NCI-H2171 (cell line): ENCODE measurements around the gene C15orf39.
"Not testable (repeated sequence)": the region's sequence is repeated elsewhere in the genome, so short reads cannot be mapped to it uniquely, and the experiment has no call there.

Experiments
- DNase-seq: peaks from one replicate; lab custom pipeline; 2025; lab: John Stamatoyannopoulos, UW

The C15orf39 gene

DNA sequence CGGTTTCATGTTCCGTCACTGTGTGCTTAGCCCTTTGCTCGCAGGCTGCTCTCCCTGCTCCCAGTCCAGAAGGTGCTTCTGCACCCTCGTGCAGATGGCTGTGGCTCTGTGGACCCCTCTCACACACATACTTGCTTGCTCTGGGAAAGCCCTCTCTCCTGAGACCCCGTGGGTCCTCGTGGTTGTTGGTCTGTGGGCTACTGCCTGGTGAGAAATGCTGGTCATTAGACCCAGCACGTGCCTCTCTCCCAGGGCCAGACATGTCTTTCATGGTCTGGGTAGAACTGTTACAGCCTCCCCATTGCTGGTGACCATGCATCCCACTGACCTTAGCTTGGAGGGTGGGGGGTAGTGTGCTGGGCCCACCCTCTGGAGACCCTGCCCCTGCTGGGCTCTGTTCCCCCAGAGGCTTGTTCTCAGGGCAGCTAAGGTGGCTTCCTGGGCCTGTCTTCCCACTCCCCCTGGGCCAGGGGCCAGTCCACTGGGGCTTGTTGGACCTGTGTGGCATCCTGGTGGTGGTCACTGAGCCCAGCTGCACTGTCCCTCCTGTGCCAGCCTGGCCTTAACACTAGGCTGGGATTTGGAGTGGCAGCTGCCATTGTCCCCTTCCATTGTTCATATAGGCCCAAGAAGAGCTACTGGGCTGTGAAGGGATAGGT is 10.6 kb downstream of the C15orf39 start:
- no peak for DNase-seq

DNA sequence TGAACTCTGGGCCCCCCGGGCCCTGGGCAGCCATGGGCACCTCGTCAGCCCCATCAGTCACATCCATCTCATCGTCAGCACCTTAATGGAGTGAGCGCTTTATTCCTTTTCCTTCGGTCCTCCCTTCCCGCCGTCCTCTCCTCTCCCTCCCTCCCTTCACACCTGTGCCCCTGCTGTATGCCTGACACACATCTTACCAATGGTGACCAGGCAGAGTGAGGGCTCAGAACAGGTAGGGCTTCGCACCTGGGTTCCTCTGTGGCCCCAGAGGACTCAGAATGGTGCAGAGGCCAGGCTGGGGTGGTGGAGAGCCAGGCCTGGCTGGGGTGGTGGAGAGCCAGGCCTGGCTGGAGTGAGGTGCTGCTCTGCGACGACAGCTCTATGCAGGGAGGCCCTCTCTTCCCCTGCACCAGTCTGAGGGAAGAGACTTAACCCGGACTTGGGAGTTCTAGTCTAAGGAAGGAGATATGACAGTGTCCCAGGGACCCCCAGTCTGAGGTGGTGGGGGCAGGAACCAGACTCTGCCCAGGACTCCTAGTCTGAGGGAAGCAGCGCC is 11.6 kb downstream of the C15orf39 start:
- DNase-seq = no peak

DNA sequence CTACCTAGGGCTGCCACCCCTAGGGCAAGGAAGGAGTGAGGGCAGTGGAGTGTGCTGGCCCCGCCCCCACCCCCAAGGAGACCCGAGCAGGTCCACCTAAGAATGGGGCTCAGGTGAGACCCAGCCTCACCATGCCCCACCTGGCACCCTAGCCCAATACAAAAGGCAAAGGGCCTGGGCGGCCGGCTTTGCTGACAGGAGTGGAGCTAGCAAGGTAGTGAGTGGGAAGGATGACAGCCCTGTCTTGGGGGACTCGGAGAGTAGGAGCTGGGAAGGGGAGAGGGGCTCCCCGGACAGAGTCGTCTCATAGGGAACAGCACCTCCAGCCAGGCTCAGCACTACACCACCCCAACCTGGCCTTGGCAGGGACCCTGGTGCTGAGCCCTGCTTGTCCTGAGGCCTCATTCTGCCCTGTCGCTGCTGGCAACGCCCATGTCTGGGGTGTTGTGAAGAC is 12.1 kb downstream of the C15orf39 start:
- DNase-seq = no peak

DNA sequence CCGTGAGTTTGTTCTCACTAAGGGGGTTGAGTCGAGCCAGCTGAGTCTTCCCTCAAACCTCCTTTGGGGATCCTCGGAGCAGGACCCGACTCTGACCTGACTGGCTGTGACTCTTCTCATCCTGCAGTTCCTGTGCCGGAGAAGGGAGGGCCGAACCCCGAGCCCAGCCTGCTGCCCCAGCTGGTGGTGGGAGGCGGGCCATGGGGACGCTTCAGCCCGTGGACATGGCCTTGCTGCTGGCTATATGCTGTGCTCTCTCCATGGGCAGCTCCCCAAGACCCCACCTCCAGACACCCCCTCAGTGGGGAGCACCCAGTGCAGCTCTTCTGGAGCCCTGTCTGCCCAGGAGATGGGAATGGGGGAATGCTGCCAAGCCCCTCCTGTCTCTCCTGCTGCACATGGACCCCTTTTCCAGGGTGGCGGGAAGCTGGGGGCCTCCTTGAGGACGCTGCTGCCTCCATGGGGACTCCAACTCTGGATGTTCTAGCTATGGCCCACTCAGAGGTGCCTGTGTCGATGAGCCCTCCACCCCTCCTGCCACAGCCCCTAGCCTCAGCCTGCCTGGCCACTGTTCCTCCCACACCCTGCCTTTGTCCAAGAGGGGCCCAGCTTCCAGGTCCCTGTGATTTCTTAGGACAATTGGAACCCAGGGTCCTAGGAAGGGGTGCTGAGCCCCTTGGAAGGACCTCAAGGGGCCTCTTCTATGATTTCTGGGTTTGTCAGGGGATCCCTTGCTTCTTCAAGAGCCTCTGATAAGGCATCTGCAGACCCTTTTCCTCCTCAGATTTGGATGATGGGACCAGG is 12.8 kb downstream of the C15orf39 start:
- no peak for DNase-seq

DNA sequence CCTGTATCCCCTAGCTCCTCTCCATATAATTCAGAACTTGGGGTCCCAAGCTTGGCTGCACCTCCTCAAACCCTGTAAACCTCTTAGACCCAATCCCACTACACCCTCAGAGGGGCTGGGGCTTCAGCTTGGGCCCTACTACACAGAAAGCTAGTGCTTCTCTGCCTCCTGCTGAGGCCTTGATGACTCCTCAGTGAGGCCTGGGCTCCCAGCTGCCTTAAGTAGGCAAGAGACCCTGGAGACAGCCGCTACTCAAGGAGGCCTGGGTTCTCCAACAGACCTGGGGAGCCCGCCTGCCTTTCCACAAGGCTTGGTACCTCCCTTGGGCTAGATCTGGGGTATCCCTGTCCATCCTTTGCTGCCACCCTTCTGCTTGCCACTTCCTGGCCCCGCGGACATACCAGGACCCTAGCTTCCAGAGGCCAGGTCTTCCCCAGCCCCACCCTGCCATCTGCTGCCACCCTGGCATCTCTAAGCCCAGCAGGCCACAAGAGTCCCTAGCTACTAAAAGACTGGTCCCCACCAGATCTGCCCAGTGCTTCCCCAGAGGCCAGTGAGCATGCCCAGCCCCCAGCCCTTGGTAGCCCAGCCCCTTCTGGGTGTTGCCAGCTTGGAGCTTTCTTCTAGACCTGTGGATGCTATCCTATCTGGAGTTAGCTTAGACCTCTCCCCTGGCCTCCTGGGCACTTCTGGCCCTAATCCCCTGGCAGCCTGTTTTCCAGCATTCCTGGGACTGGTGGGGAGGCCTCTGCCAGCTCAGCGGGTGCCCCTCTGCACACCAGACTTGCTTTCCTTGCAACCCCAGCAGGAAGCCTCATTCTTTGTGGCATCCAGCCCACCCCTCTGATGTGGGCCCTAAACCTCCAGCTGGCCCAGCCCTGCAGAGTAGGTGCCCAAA is 13.7 kb downstream of the C15orf39 start:
- DNase-seq = no peak

DNA sequence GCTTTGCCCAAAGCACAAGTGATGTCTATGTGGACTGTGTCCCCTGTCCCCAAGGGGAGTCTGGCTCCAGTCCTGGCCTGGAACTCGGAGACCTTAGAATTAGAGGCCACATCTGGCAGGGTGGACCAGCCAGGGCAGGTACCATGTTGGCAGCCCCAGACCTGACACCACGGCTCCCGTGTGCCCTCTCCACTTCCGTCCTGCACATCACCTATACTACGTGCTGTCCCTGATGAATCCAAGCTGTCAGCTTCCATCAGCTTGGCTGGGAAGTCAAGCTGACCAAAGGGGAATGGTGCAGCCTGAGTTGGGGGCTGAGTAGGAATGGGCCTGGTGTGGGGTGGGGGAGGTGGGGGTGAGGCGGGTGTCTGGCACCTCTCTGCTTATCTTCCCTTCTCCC is 15.3 kb downstream of the C15orf39 start:
- DNase-seq = no peak

DNA sequence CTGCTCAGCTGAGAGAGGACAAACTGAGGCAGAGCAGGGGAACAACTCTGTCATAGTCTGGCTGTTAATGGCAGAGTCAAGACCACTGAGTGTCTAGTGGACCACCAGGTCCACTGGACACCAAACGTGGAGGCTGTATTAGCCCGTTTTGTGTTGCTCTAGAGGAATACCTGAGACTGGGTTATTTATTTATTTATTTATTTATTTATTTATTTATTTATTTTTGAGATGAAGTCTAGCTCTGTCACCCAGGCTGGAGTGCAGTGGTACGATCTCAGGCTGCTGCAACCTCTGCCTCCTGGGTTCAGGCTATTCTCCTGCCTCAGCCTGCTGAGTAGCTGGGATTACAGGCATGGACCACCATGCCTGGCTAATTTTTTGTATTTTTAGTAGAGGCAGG is 15.9 kb downstream of the C15orf39 start:
- DNase-seq = not testable (repeated sequence)

DNA sequence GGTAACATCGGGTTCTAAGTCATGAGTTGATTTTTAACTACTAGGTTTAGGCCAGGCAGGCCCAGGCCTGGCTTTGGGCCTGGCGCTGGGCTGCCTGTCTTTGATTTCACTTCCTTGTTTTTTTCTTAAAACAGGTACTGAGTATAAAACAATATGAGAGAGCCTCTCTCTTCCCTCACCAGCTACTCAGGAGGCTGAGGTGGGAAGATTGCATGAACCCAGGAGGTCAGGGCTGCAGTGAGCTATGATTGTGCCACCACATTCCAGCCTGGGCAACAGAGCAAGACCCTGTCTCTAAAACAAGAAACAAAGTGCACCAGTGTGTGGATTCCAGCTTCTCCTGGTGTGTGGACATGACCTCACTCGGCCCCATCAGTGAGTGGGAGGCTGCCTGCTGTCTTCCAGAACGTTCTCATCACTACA is 17.8 kb downstream of the C15orf39 start:
- DNase-seq = not testable (repeated sequence)

DNA sequence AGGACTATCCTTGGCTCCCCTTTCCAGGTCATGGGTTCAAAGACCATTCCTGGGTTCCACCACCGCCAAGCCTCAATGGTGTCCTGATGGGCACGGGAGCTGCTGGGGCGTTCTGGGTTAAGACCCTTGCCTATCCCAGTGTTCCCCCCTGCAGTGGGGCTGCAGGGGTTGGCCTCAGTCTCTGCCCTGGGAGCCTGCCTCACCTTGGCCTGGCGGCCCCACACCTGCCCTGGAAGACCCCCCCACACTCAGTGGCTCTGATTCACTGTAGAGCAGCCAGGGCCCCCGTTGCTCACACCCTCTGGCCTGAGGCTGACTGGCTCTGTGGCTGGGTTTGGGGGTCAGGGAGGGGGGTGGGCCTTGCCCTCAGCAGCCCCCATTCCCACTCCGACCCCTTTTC is 22.0 kb downstream of the C15orf39 start:
- no peak for DNase-seq

DNA sequence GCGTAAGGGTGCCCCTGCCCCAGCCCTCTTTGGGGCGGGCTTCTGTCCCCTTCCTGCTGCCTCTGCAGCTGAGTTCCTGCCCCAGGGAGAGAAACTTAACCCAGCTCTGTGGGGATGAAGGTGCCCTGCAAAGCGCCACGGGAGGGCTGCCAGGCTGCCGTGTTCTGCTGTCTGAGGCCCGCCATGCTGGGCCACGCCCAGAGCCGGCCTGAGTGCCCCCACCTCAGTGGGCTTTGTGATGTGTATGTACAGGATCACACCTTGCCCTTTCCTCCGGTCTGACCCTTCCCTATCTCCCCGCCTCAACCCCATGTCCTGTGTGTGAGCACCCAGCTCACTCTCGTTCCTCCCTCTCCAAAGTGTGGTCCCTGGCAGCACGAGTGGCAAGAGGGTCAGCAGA is 22.6 kb downstream of the C15orf39 start:
- no peak for DNase-seq

DNA sequence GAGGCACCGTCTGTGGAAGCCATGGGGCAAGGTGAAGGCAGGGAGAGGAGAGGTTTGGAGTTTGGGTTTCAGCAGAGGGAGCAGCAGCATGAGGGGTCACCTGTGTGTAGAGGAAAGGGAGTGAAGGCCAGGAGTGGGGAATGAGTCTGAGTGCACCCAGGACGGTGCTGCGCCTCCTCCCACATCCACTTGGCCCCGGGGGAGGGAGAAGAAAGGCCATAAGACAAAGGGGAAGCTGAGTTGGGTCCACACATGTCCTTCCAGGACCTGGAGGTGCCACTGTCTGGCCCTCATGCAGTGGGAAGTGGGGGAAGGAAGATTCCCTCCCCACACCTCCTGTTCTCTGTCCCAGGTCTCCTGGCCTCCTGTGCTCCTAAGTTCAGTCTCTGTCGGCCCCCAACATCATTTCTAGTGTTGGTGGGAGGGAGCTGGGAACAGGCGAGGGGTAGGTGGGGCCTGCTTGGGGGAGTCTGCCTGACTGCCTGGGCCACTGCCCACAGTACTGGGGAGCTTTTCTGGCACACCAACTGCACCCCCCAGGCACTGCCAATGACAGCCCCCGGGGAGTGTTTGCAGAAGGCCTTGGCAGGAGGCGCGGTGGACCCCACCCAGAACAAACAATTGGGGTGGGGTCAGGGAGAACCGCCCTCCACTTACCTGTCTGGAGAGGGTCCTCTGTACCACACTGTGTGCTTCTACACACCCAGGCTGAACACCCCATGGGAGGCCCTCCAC is 23.6 kb downstream of the C15orf39 start:
- not testable (repeated sequence) for DNase-seq

DNA sequence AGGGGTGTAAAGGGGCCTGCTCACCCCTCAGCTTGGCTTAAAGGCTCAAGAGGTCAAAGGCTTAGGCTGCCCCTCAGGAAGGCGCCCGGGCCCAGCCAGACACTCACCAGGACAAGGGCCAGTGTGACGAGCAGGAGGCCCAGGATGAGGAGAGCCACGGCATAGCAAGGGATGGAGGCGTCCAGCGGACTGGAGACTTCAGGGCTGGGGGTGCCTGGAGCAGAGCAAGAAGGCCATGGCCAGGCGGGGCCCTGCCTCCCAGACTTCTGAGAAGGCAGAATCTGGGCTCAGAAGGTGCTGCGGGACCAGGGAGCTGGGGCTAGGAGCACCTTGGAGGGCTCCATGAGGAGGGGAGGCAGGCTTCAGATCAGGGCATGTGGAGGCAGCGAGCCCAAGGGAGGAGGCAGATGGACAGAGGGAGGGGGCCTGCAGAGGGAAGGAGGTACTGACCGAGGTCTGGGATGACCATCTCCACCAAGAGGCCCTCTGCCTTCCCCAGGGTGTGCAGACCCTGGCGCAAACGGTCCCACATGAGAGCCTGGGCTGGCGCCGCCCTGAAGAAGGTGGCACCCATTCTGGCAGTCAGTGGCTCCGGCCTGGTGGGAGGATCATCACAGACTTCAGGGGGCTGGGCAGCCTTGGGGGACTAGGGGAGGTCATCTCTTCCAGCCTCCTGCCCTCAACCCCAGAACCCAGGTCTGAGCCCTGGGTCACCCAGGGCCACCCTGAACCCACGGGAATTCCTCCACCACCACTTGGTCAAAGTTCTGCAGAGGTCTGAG is 24.5 kb downstream of the C15orf39 start:
- no peak for DNase-seq

DNA sequence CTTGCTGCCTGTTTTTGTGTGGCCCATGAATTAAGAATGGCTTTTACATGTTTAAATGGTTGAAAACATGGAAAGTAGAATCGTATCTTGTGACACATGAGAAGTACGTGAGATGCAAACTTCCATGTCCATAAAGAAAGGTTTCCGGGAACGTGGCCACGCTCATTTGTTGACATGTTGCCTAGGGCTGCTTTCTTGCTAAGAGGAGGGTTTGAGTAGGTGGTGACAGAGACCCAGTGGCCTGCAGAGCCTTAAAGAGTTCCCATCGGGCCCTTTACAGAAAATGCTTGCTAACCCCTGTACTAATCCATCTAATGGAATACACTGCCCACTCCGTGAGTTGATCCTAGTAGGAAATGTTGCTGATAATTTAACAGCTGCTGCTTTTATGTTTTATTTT is 25.4 kb downstream of the C15orf39 start:
- DNase-seq = not testable (repeated sequence)

DNA sequence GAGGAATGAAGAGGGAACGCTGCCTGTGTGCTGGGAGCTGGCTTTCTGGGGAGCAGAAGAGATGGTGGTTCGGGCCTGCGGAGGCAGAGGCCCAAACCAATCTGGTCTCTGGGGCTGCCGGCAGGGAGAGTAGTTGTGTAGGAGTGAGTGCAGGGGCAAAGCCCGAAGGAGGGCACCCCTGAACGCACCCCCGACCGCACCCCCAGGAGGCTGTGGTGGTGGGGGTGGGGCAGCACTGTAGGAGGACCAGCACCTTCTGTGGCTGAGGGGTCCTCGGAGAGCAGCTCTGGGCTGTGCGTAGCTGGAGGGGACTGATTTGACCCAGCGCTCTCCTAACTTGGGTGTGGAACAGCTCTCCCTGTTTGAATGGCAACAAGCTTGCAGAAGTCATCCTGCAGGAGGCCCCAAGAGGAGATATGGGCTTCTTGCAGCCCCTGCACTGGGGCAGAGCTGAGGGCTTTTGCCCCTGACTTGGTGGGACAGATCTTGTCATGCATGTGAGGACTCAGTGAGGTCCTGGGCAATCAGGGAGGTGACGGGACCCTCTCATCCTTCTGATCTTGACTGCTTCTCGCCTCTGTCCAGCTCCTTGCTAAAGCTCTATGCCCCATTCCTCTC is 26.1 kb downstream of the C15orf39 start:
- DNase-seq = no peak

DNA sequence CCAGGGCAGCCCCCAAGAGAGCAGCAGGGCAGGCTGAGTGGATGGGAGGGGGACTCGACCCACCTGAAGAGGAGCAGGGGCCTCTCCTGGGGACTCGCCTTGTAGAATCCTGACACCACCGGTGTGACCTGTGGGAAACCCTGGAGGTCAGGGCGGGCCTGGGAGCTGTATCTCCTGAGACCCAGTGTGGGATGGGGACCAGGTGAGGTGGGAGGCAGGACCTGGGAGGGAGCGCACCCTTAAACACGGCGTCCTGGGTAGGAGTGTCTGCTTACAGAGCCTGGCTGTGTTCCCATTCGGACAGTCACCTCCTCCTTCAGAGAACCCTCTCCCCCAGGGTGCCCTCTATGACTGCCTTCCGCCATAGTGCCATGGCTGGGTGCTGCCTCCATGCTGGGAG is 27.1 kb downstream of the C15orf39 start:
- no peak for DNase-seq

DNA sequence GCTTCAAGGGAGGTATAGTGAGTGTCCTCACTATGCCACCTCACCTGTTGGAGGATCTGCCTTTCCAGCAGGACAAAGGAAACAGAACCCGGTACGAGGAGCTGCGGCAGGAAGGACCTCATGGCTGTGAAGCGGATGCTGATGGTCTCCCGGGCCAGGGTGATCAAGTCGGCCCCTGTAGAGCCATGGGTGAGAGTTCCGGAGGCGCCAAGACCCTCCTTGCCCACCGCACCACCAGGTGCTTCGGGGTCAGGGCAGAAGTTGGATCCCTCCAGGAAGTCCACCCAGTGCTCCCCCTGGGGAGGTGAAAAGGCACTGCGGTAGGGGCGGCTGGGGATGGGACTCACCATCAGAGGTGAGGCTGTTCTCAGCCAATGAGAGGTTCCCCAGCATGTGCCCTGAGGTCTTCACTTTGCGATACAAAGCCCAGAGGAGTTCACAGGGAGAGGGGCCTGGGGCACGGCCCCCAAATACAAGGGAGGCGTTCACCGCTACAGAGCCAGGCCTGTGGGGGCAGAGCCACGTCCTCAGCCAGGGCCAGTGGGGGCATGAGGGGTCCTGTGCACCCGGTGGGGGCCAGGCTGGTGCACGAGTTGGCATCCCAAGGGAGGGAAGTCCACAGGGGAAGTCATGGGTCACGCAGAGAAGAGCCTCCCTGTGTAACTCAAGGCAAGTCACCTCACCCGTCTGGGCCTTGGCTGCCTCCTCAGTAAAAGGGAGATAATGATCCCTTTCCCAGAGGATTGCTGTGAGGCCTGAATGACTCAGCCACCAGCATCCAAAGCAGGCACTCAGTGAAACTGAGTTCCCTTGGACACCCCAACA is 27.7 kb downstream of the C15orf39 start:
- DNase-seq = no peak

DNA sequence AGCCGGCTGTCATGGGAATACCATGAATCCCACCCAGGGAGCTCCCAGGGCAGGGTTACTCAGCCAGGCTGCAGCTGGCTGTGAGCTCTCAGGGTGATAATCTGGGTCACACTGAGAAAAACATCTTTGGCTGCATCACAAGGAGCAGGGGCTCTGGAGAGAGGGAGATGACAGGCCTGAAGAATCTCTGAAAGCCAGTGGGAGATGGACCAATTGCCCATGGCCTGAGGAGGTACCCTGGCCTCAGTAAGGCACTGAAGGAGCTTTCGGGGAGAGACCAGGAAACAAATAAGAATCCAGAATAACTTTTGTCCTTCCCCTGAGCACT is 28.3 kb downstream of the C15orf39 start:
- no peak for DNase-seq

DNA sequence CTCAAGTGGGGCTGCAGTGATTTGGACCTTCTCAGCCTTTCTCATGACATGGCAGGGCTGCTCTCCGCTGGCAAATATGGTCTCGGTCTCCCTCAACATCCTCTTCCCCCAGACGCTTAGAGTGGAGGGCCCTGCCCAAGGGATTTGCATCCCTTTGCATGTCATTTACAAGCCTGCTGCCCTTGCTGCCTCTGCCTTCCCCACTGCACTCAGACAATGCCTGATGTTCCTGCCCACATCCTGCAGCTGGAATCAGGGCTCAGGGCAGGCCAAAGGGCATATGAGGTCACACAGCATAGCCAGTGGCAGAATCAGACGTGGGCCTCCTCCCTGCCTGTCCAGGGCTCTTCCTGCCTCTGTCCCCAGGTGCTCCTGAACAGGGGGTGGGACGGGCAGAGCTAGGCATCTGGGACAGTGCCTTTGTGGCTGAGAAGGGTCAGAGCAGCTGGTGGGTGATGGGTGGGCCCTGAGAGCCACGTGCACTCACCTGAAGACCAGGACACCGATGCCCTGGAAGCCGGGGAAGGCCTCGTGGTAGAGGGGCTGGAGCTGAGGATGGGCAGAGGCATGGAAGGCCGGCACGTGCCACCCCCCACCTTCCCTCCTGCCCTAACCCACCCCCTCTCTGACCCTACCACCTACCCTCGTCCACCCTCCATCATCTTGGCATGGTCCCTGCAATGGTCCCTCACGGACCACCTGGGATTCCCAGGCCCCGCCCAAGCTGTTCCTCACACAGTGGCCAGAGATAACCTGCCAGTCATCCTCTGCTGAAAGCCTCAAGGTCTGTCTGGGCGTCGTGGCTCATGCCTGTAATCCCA is 29.1 kb downstream of the C15orf39 start:
- no peak for DNase-seq

DNA sequence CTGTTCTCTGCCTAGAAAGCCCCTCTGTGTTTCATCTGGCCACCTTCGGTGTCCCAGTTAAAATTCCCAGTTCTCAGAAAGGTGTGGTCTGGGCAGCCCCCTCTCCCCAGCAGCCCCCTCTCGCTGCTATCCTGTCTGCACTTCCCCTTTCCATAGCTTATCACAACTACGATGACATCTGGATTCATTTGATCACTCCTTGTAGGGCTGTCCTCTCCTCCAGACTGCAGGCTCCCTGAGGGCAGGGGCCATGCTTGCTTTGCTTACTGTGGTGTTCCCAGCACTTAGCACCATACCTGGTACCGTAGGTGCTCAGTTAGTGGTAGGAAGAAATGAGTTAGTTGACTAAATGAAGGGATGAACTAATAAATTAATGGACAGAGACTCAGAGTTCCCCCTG is 30.2 kb downstream of the C15orf39 start:
- DNase-seq = no peak
